Calu3 (cell line): ENCODE measurements around the gene FAIM. TPM values are rescaled to one million over a fixed set of nuclear protein-coding genes. Genes with fewer than 3 reads are reported as not detected.
"Not testable (repeated sequence)": the region's sequence is repeated elsewhere in the genome, so short reads cannot be mapped to it uniquely, and the experiment has no call there.

Source experiments
- BruUV-seq: library from RNA; stranded (reverse); fragments of 400-500 nt; replicated peaks from 2 replicates; lab custom pipeline; 2021; lab: Mats Ljungman, UMichigan
- CTCF ChIA-PET: fragments of 300-600 bp; sonication (Branson Sonifier 250); formaldehyde crosslinking; loops from one replicate; lab custom pipeline; 2022; ENCODE audit warnings: antibody characterized with exemption; lab: Charles Lee
- DNase-seq: peaks from one replicate; pipeline ENCODE4 v3.0.0; 2022
- H3K27ac Mint-ChIP-seq: one replicate; pipeline ENCODE4 v1.8.0; 2022; ENCODE audit warnings: mixed read lengths; ENCODE audit not compliant: unreplicated experiment
- H3K27me3 Mint-ChIP-seq: one replicate; pipeline ENCODE4 v1.8.0; 2022; ENCODE audit warnings: mixed read lengths; ENCODE audit not compliant: unreplicated experiment
- H3K36me3 Mint-ChIP-seq: one replicate; pipeline ENCODE4 v1.8.0; 2022; ENCODE audit warnings: mild to moderate bottlenecking, moderate library complexity, mixed read lengths; ENCODE audit not compliant: insufficient read depth, unreplicated experiment
- H3K4me1 Mint-ChIP-seq: one replicate; pipeline ENCODE4 v1.8.0; 2022; ENCODE audit warnings: mild to moderate bottlenecking, low read depth, mixed read lengths; ENCODE audit not compliant: unreplicated experiment
- H3K4me3 Mint-ChIP-seq: one replicate; pipeline ENCODE4 v1.8.0; 2022; ENCODE audit warnings: mild to moderate bottlenecking, low read depth, moderate library complexity, mixed read lengths; ENCODE audit not compliant: unreplicated experiment
- H3K9me3 Mint-ChIP-seq: one replicate; pipeline ENCODE4 v1.8.0; 2022; ENCODE audit warnings: low read depth, mixed read lengths; ENCODE audit not compliant: unreplicated experiment
- intact Hi-C: fragments of 100-400 bp; cut with micrococcal nuclease; formaldehyde crosslinking; loops from one replicate; pipeline ENCODE4 v1.10.0; 2022; ENCODE audit not compliant: unreplicated experiment
- total RNA-seq: library from RNA; stranded (reverse); gene quantifications from 2 replicates; pipeline ENCODE4 v1.2.3, GENCODE V29; 2022
- TF ChIP-seq, protein P1 (sequence below): fragments of 200-600 bp; IDR thresholded peaks from one replicate; pipeline ENCODE4 v1.8.0; 2022; ENCODE audit warnings: antibody characterized with exemption; ENCODE audit not compliant: unreplicated experiment

The FAIM gene
- total RNA-seq, 1 experiment from 2014 or later = 30.4 TPM

DNA sequence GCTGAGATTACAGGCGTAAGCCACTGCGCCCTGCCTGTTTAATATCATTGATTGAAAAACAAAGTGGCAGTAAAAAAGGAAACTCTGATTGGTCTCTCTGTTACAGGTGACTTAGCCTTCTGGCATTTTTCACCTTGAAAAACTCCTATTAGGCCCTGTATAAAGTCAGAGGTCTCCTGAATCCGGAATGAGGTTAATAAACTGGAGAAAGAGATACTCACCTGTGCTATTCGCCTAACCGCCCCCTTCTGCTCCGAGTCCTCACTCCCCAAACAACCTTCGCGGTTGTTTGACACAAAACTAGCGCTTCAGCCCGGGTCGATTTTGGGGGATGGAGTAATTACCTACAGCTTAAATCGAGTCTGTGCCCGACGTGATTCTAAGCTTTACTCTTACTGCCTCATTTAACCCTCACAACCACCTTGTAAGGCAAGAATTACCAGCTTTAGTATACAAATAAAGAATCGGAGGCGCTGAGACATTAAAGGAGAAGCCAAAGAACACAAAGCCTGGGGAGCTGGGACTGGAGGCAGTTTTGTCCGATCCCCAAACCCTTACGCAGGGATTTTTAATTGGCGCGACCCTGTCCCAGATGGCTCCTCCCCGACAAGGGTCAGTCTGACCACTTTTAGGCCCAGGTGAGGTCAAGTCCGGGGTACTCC lies 15.0 kb upstream of the FAIM start:
- intact Hi-C loops = loop anchor here (1.0 to 10.0 kb wide), 11 partner anchors 93 to 409 kb away; partner anchors contain the start of genes ARMC8 and PIK3CB
- Mint-ChIP-seq H3K27me3 (no peaks in the 10 kb centered on the region), H3K4me3 (peak overlapping the region; percentile 80), H3K36me3 (peaks cover 42% of the 10 kb centered on the region), H3K27ac (peak overlapping the region; percentile 90), H3K4me1 (peaks cover 38% of the 10 kb centered on the region), H3K9me3 (no peaks in the 10 kb centered on the region)
- CTCF ChIA-PET = interaction anchor here (0.6 to 3.3 kb wide), 19 partner anchors 12 to 736 kb away, joined by 3 to 94 read pairs (median 4); partner anchors contain the start of gene FAIM
- TF ChIP-seq, protein P1, sequence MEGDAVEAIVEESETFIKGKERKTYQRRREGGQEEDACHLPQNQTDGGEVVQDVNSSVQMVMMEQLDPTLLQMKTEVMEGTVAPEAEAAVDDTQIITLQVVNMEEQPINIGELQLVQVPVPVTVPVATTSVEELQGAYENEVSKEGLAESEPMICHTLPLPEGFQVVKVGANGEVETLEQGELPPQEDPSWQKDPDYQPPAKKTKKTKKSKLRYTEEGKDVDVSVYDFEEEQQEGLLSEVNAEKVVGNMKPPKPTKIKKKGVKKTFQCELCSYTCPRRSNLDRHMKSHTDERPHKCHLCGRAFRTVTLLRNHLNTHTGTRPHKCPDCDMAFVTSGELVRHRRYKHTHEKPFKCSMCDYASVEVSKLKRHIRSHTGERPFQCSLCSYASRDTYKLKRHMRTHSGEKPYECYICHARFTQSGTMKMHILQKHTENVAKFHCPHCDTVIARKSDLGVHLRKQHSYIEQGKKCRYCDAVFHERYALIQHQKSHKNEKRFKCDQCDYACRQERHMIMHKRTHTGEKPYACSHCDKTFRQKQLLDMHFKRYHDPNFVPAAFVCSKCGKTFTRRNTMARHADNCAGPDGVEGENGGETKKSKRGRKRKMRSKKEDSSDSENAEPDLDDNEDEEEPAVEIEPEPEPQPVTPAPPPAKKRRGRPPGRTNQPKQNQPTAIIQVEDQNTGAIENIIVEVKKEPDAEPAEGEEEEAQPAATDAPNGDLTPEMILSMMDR = no peak
- TSS peak; percentile 50 for BruUV-seq
- peak; percentile 43 for DNase-seq

DNA sequence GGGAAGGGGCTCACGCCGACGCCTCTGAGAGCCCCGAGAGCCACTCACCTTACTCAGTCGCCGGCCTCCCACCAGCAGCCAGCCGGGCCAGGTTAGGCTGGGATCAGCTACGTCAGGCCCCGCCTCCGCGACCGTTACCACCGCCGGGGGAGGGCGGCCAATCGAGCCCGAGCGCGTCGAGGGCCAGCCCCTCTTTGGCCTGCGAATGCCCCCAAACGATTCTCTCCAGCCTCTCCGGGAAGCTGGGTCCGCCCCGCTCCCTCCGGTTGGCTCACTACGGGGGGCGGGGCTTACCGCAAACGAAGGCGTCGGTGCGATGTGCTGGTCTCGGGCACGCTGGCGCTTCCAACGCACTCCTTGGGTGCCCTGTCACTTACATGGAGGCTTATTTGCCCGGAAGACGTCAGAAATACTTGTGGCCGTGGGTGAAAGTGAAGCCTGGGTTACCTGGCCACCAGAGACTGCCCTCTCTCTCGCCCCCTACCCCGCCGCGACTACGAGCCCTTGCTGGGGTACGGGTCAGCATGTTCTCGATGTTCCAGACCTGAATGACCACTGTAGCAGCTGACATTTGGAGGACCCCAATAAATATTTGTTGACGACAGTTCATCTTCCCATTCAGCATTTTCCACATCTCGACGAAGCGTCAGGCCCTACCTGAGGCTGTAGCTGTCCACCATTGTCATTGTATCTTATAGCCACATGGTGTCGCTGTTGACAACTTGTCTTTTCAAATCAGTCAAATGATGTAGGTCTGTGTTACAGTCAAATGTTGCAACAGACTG lies 14.2 kb upstream of the FAIM start, which contains the start of gene CEP70:
Gene CEP70 (minus strand): TSS at position 111 of the 785 bp plus-strand sequence. CDS start 21,333 bp downstream, outside the sequence.
- Mint-ChIP-seq H3K4me3 (peak within 1 kb of the TSS; percentile 80), H3K36me3 (peaks cover 37% of the 10 kb centered on the region), H3K4me1 (peaks cover 38% of the 10 kb centered on the region), H3K9me3 (no peaks in the 10 kb centered on the region), H3K27ac (peak within 1 kb of the TSS; percentile 90), H3K27me3 (no peaks in the 10 kb centered on the region)
- peak; percentile 100 for DNase-seq
- TF ChIP-seq, protein P1 = peak; percentile 97
- intact Hi-C loops = loop anchor here (1.0 to 10.0 kb wide), 10 partner anchors 92 to 410 kb away; partner anchors contain the start of genes ARMC8 and PIK3CB
- CTCF ChIA-PET = interaction anchor here (0.6 to 3.3 kb wide), 20 partner anchors 11 to 735 kb away, joined by 3 to 94 read pairs (median 4); partner anchors contain the start of genes DBR1 and FAIM
- BruUV-seq = TSS peak; percentile 99

DNA sequence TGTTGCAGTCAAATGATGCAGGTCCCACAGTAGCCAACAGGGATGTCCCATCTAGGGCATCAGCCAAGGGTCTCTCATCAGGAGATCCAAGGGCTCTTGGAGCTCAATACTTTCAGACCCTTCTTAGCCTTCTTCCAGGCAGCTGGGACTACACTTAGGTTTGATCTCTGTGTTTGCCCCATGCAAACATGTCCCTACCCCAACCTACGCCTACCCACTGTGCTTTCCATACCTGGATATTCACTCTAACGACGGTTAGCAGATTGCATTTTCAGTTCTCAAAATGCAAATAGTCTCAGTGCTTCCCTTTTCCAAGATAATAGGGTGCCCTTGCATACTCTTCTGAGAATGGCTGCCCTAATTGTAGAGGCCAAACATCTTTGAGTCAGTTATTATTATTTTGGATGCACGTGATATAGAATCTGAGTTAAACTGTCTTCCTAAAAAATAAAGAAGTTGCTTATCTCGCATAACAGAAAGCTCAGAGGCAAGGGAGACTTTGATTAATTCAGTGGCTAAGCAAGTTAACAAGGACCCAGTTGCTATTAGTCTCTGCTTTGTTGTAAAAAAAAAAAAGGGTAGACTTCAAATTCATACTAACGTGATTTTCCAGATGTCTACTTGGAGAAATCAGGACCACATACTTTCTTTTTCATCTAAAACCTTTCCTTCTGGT lies 13.5 kb upstream of the FAIM start:
- Mint-ChIP-seq H3K9me3 (no peaks in the 10 kb centered on the region), H3K36me3 (peaks cover 37% of the 10 kb centered on the region), H3K4me3 (peak overlapping the region; percentile 80), H3K4me1 (peaks cover 38% of the 10 kb centered on the region), H3K27ac (peak overlapping the region; percentile 90), H3K27me3 (no peaks in the 10 kb centered on the region)
- BruUV-seq = no TSS peak
- CTCF ChIA-PET = interaction anchor here (0.6 to 3.3 kb wide), 15 partner anchors 11 to 734 kb away, joined by 3 to 94 read pairs (median 5); partner anchors contain the start of gene FAIM
- intact Hi-C loops = loop anchor here (1.0 to 10.0 kb wide), 10 partner anchors 92 to 410 kb away; partner anchors contain the start of genes ARMC8 and PIK3CB
- DNase-seq = no peak
- TF ChIP-seq, protein P1 = no peak

DNA sequence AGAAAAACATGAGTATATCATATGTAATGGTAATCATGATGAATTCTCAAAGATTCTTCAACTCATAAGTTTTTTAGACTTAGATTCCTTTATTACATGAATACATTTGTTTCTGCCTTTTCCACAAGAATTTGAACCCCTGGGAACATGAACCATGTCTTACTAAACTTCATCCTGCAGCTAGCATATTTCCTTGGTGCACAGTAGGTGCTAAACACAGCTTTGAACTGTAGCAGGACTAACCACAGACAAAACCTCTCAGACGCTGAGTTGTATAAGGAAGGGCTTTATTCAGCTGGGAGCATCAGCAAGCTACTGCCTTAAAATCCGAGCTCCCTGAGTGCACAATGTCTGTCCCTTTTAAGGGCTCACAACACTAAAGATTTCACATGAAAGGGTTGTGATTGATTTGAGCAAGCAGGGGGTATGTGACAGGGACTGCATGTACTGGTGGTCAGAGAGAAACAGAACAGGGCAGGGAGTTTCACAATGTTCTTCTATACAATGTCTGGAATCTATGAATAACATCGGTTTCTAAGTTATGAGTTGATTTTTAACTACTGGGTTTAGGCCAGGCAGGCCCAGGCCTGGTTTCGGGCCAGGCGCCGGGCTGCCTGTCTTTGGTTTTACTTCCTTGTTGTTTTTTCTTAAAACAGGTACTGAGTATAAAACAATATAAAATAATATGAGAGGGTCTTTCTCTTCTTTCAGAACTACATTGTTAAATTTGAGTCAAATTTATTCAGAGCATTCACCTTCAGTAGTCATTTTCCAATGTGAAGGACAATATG lies 11.2 kb upstream of the FAIM start:
- H3K4me3 Mint-ChIP-seq, H3K27me3 Mint-ChIP-seq, BruUV-seq, H3K9me3 Mint-ChIP-seq: not testable (repeated sequence)
- Mint-ChIP-seq H3K36me3 (peaks cover 25% of the 10 kb centered on the region), H3K27ac (peak overlapping the region; percentile 88), H3K4me1 (peaks cover 29% of the 10 kb centered on the region)
- peak; percentile 64 for DNase-seq
- CTCF ChIA-PET = interaction anchor here (1.0 to 1.7 kb wide), 3 partner anchors 318 to 326 kb away, joined by 3 to 9 read pairs (median 3); no protein-coding TSS in a partner anchor
- intact Hi-C loops = loop anchor here (10.0 kb wide), 1 partner anchor 413 kb away; the partner anchor contains the start of gene ARMC8
